Panc1 (cell line): ENCODE measurements around the gene NDRG2. TPM values are rescaled to one million over a fixed set of nuclear protein-coding genes. Genes with fewer than 3 reads are reported as not detected.

ENCODE experiments used
- ATAC-seq: fragments of 200-7000 bp; cut with Tn5 transposase; 2 replicates; pipeline ENCODE4 v1.9.1; 2020; ENCODE audit warnings: mild to moderate bottlenecking, moderate library complexity
- BruUV-seq: library from RNA; stranded (reverse); fragments of 400-500 nt; replicated peaks from 2 replicates; lab custom pipeline; 2021; lab: Mats Ljungman, UMichigan
- CTCF ChIA-PET: fragments of 300-600 bp; sonication (Branson Sonifier 250); formaldehyde crosslinking; loops from one replicate; lab custom pipeline; 2022; ENCODE audit warnings: antibody characterized with exemption; lab: Charles Lee
- POLR2A ChIA-PET: fragments of 300-600 bp; sonication (Branson Sonifier 250); formaldehyde crosslinking; loops from one replicate; lab custom pipeline; 2022; ENCODE audit warnings: antibody characterized with exemption; lab: Charles Lee
- DNase-seq: peaks from one replicate; pipeline ENCODE4 v3.0.0-alpha.2; 2010; ENCODE audit warnings: low read depth, low spot score
- H3K27ac ChIP-seq: 2 replicates; pipeline ENCODE4 v1.5.1; 2011; ENCODE audit warnings: mild to moderate bottlenecking, low read length, inconsistent platforms
- H3K27me3 ChIP-seq: fragments of 200-500 bp; sonication (Bioruptor generic); 2 replicates; pipeline ENCODE4 v1.6.0; 2014; ENCODE audit warnings: low read length, inconsistent platforms; ENCODE audit not compliant: control insufficient read depth, insufficient read depth
- H3K36me3 ChIP-seq: fragments of 200-500 bp; sonication (Bioruptor generic); 2 replicates; pipeline ENCODE4 v1.5.1; 2014; ENCODE audit warnings: inconsistent platforms, mild to moderate bottlenecking, low read length, moderate library complexity; ENCODE audit not compliant: control insufficient read depth, insufficient read depth
- H3K4me1 ChIP-seq: 2 replicates; pipeline ENCODE4 v1.5.1; 2011; ENCODE audit warnings: inconsistent platforms, mild to moderate bottlenecking, low read length, moderate library complexity; ENCODE audit not compliant: control insufficient read depth, insufficient read depth
- H3K4me3 ChIP-seq, 2 experiments: 2 replicates each; pipeline ENCODE4 v1.5.1; 2011 to 2012; ENCODE audit warnings: low read depth in 2 of 2, low read length in 2 of 2, mild to moderate bottlenecking in 2 of 2, inconsistent platforms in 1 of 2, moderate library complexity in 1 of 2
- H3K9me3 ChIP-seq: fragments of 200-500 bp; sonication (Bioruptor generic); 2 replicates; pipeline ENCODE4 v1.5.1; 2014; ENCODE audit warnings: low read depth, mild to moderate bottlenecking, inconsistent platforms, low read length, moderate library complexity; ENCODE audit not compliant: control insufficient read depth, insufficient read depth
- CTCF ChIP-seq: fragments of 450-650 bp; IDR thresholded peaks from 2 replicates; pipeline ENCODE4 v1.5.1; 2017; ENCODE audit warnings: mild to moderate bottlenecking
- POLR2AphosphoS5 ChIP-seq: IDR thresholded peaks from 2 replicates; pipeline ENCODE4 v1.6.1; 2012; ENCODE audit warnings: mild to moderate bottlenecking, low read depth, low read length, moderate library complexity
- REST ChIP-seq, 2 experiments: IDR thresholded peaks; 2 replicates each; pipeline ENCODE4 v1.6.1; 2011 to 2012; ENCODE audit warnings: low read depth in 2 of 2, control low read depth in 1 of 2, low read length in 1 of 2, mild to moderate bottlenecking in 1 of 2, moderate library complexity in 1 of 2; ENCODE audit not compliant: insufficient read depth in 1 of 2
- SIN3A ChIP-seq: IDR thresholded peaks from 2 replicates; pipeline ENCODE4 v1.6.1; 2012; ENCODE audit warnings: low read depth, mild to moderate bottlenecking, low read length, moderate library complexity, borderline replicate concordance; ENCODE audit not compliant: insufficient read depth
- TCF7L2 ChIP-seq: IDR thresholded peaks from 2 replicates; pipeline ENCODE4 v1.6.1; 2011; ENCODE audit warnings: mild to moderate bottlenecking, low read depth, low read length, inconsistent platforms
- in situ Hi-C: cut with HindIII; loops from 2 replicates; pipeline ENCODE4 v1.10.0; 2016; ENCODE audit warnings: low sequenced_read_pairs, low pct_unique_long_range_greater_than_20kb
- intact Hi-C: fragments of 100-400 bp; cut with micrococcal nuclease; formaldehyde crosslinking; loops from one replicate; pipeline ENCODE4 v1.10.0; 2022; ENCODE audit not compliant: unreplicated experiment
- total RNA-seq: library from RNA; stranded (reverse); gene quantifications from one replicate; pipeline ENCODE4 v1.2.1, GENCODE V29; 2021; ENCODE audit not compliant: unreplicated experiment

Gene NDRG2
- total RNA-seq, 1 experiment from 2014 or later: 1.6 TPM

- intact Hi-C loops: loop anchor here (5.0 kb wide), 1 partner anchor 40 kb away; no protein-coding TSS in a partner anchor
- no peak for ATAC-seq
These were observed 42.1 kb upstream of the NDRG2 start for GRCh38 chr14:21066882-21067502.

DNA sequence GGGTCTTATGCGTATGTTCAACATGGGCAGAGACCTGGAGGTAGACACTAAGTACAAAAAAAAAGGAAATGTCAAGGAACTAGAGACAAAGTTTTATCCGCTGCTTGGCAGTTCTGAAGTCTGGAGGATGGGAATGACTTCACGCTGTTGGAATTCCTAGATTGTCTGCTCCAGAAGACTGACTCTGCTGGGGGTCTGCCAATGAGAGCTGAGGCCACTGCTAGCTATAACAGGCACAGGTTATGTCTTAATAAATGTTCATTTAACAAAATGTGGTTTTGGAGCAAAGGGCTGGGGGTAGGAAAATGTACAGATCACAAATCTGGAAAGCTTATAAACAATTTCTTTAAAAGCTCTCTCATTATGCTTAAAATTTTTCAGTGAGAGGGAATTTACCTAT, 38.6 kb upstream of the NDRG2 start:
- Histone ChIP-seq H3K27me3 (peaks cover 2% of the 10 kb centered on the region), H3K4me1 (no peaks in the 10 kb centered on the region), H3K27ac (no peak overlapping the region), H3K9me3 (no peaks in the 10 kb centered on the region), H3K36me3 (no peaks in the 10 kb centered on the region), H3K4me3 (no peak overlapping the region)
- BruUV-seq: no TSS peak
- TF ChIP-seq TCF7L2: no peak
- no peak for TF ChIP-seq CTCF
- TF ChIP-seq POLR2AphosphoS5: no peak
- TF ChIP-seq REST (IDR thresholded peaks at IDR 0.05; ENCODE audit: insufficient read depth in 1 of 2, low read depth in 2 of 2, low read length in 1 of 2): no peak
- no peak for TF ChIP-seq SIN3A
- DNase-seq (no peak), ATAC-seq (no peak)
- in situ Hi-C loops (no loop called here), intact Hi-C loops (no loop called here)
- CTCF ChIA-PET: no interaction called here
- POLR2A ChIA-PET: no interaction called here

More at GRCh38 chr14:21066882-21067502, 42.1 kb upstream of the NDRG2 start:
- no TSS peak for BruUV-seq
- no peaks in the 10 kb centered on the region for H3K9me3 ChIP-seq
- POLR2A ChIA-PET: no interaction called here
- in situ Hi-C loops: no loop called here
- DNase-seq: no peak
- CTCF ChIA-PET: interaction anchor here (0.7 to 1.9 kb wide), 6 partner anchors 22 to 734 kb away, joined by 3 to 14 read pairs (median 6); no protein-coding TSS in a partner anchor
- no peaks in the 10 kb centered on the region for H3K36me3 ChIP-seq
- no peak for TF ChIP-seq REST (IDR thresholded peaks at IDR 0.05; ENCODE audit: insufficient read depth in 1 of 2, low read depth in 2 of 2, low read length in 1 of 2)
- TF ChIP-seq CTCF: peak; percentile 64
- no peak for TF ChIP-seq TCF7L2
- no peak overlapping the region for H3K4me3 ChIP-seq
- peaks cover 2% of the 10 kb centered on the region; the same call in 1 of the 2 replicates for H3K27me3 ChIP-seq
- peaks cover 6% of the 10 kb centered on the region for H3K4me1 ChIP-seq
- H3K27ac ChIP-seq: no peak overlapping the region
